ENCODE results near the gene ZFP1.
A peak's percentile ranks its signal among the peaks of the same experiment; 100 is the strongest.

The ZFP1 gene

DNA sequence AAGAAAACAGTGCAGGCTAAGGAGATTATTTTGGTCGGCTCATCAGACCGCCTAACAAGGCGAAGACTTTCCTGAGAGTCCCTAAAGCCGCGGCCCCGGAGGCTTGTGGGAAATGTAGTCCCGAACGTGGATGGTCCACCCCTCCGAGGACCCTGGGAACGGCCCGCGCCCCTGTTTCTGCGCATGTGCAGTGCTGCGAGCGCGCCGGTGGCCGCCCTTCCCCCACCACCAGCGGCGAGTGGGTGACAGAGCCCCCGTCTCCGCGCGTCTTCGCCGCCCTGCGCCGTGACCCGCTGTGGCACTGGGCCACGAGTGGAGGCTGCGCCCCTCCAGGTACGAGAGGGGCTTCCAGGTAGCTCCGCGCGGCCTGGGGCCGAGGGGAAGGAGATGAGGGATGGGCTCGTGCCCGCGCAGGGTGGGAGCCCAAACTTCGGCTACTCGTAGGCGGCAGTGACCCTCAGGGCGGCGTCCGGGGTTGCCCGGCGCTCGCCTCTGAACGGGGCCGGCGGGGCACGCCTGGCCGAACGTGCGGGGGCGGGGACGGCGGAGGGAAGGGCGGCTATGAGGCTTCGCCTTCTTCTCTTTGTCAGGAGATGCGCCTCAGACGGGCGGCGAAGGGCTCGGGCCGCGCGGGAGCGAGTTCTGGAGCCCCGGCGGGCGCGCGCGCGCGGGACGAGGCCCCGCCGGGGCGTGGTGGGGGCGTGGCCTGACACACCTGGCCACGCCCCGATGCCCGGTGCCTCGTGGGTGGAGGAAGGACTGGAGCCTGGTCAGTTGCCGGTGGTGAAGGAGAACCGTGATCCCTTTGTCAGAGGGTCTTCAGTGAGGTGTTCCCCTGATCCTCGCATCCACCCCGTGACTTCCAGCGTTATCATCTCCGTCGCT, at the start of gene ZFP1:
Gene ZFP1, plus strand, starts transcription at position 214 of the 885 bp plus-strand sequence. CDS start 4,428 bp downstream, outside the sequence.
- peak; percentile 95 for DNase-seq

DNA sequence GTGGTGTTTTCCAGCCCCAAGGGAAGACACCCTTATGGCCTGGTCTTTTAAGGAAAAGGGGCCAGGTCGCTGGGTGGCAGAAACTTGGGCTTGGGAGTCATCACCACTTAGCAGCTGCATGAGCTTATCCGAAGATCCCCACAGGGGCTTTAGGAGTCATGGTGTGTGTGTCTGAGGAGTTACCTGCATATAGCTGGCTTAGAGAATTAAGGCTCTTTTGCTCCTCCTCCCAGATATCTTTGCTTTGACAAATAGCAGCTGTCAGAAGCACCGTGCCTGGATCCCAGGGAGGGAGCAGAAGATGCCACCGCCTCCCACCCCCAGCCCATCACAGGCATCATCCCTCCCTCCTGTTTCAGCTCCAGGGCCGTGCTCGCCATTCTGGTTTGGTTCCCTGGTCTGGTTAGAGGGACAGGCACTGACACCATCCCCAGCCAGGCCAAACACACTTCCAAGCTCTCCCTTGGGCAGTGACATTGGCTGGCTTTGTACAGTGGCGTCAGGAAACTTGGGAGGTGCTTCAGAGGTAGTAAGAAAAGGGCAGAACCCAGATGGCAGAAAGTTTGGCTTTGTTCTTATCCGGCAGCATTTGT, 49.2 kb upstream of the ZFP1 start:
- DNase-seq = no peak

DNA sequence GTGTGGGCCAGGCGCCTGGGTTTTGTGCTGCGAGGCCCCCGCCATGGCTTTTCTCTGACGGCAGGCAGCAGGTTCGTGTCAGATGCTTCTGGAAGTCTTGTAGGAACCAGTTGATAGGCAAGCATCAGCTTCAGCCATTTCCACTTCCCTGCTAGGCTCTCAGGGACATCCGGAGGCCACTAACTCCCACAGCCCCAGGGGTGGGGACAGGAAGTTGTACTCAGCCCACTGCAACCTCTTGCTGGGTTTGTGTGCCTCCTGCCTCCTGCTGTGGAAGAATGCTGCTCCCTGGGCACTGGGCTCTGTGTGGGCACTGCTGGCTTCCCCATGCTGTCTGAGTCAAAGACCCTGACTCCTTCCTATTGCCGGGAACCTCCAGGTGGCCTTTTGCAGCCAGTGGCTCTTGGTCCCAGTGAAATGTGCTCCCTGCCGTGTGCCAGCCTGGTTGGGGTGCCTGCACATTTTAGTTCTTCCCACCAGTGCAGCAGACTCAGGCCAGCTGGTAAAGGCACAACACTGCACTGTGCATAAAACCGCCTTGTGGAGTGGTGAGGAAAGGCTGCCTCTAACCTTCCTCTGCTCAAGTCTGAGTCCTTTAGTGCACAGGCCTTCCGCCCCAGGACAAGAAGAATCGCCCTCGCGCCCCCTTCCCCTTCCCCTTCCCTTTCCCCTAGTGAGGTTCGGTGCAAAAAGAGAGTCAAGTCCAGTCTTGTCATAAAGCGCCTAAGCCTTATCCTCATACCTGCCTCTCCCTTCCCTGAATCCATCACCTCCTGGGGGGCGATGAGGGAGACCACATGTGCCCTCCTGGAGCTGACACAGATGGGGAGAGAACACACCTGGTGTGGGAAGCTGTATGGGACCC, 48.4 kb upstream of the ZFP1 start:
- DNase-seq = peak; percentile 63

DNA sequence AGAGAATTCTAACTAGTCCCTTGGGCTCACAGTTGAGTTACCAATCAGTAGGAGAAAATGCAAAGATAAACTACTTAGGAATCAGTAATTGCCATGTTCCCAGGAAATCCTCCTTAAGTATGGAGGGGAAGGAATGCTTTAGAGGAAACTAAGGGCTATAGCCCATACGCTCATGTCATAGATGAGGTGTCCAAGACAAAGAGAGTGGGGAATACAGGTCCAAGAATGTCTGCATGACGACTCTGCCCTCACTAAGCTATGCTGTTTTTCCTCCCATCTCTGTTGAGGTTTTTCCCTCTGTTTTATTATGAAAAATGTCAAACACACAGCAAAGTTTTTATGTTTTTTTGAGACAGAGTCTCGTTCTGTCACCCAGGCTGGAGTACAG, 47.7 kb upstream of the ZFP1 start:
- no peak for DNase-seq

DNA sequence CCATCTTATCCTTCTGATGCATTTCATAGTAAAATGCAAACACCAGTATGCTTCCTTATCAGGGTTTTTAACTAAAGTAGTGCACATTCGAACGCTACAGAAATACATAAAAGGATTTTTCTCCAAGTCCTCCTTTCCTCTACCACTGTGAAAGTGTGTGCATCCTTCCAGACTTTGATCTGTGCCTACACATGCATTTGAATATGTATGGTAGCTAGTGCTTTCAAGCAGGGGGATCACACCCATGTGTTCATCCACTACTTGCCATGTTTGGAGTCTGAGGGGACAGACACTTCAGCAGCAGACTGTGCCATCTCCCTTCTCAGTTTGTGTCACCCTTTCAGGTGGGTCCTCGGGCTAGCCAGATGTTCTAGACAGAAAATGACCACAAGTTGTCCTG, 46.7 kb upstream of the ZFP1 start:
- no peak for DNase-seq

DNA sequence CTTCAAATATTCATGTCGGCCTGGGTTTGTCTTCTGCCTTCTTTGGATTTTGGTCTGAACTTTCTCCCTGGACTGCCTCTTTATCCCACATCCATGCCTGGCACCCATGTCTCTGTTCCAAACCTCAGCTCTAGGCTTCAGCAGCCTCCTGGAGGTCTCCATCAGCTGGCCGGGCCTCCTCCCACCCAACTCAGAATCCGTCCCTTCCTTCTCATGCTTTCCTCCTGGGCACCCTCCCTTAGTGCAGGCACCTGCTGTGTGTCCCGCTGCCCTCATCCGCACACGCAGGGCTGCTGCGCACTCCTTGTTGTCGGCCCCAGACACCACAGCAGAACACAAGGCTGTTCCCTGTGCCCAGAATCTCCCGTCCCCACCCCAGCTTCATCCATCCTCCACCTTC, 45.7 kb upstream of the ZFP1 start:
- no peak for DNase-seq

DNA sequence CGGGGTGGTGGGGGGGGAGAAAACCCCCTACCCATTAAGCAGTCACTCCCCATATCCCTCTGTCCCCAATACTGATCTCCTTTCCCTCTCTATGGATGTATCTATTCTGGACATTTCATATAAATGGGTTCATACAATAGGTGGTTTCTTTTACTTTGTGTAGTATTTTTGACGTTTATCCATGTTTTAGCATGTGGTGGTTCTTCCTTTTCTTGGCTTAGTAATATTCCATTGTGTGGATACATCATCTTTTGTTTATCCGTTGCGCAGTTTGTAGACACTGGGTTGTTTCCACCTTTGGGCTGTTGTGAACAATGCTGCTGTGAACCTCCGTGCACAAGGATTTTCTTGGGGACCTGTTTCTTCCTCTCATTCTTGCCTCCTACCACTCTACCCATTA, 44.3 kb upstream of the ZFP1 start:
- DNase-seq = no peak

DNA sequence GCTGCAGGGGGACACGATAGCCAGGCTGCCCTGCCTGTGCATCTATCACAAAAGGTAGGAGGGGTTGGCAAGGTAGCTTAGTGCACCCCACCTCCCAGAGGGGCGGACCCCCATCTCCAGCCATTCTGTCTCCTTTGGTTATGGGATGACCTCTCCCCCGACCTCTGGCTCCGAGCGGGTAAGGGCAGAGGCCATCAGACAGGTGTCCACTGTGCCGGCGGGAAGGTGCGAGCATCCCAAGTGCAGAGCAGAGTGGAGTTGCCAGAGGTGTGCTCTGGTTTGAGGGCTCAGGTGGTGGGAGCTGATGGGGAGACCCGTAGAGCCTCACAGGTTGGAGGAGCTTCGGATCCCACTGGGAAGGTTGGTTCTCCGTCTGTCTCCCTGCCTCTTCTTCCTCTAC, 43.5 kb upstream of the ZFP1 start:
- no peak for DNase-seq

DNA sequence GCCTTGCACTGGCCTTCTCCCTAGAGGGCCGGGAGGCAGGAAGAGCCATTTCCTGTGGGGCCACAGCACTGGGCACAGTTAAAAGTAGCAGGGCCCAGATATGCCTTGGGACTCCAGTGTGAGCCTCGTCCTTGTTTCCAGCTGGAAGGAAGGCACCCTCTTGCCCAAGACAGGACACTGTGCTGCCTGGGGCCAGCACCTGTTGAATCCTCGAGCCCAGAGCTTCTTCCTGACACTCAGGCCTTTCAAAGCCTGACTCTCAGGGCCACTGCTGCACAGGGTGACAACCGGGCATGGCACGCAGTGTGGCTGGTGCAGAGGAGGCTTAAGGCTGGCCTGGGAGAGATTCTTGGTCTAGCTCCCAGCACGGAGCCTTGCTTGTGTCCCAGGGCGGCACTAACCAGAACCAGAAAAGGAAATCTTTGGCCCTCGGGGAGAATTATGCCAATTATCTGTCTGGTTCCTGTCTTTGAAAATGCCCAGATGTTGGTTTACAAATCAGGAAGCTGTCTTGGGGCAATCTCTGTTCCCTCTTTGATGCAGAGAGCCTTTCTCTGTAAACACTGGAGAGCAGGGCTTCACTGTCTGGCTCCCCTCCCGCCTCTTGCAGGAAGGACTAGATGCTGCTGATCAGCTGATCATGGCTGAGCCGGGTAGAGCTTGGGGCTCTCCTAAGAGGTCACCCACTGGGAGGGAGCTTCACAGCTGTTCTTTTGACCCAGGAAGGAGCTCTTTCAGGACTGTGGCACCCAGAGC, 42.8 kb upstream of the ZFP1 start:
- no peak for DNase-seq

DNA sequence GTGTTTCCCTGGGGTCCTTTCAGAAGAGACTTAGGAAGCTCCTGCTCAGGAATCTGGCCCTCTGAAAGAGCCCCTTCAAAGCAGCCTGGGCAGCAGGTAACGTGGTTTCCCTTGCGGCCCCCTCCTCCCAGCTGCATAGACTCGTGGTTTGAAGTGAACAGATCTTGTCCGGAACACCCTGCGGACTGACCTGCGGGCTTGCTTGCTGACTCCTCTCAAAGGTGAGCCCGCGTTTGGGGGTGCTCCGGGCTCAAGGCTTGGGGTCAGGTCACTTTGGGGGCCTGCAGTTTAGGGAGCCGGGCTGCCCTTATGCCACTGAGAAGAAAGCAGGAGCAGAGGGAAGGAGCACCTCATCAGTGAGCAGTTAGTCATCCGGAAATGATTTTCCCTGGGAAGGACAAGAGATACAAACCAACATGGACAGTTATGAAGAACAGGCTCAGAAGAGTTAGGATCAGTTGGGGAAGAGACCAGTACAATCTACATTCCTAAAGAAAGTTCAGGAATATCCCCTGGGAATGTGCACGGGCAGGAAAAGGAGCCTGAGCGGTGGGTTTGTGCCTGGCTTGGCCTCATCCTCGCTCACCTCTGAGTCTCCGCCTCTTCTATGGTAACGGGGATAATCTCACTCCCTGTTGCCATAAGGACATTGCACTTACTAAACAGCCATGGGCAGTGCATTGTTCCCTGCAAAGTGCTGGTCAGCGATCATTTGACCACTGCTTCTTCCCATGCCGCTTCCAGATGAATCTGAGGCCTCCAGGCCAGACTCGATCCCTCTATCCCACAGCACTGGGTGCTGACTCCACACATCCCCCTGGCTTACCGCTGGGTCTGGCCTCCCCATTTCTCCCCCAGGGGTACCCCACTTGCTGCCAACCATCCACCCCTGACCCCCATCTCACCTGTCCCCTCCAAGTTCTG, 41.7 kb upstream of the ZFP1 start:
- DNase-seq = no peak

DNA sequence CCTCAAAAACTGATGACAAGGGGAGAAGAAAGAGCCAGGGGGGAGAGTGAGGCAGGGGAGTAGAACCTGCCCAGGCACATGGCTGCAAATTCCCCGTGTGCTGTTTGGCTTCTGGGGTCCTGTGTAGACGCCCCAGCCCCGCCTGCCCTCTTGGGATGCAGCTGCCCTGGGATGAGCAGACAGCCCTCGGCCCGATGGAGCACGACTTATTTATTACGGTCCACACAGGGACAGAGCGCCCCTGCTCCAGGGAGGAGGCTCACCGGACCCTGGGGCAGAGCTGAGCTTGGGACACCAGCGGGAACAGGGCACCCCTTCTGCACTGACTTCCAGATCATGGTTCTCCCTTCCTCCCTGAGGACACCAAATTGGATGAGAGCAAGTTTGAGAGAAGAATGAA, 40.8 kb upstream of the ZFP1 start:
- no peak for DNase-seq

DNA sequence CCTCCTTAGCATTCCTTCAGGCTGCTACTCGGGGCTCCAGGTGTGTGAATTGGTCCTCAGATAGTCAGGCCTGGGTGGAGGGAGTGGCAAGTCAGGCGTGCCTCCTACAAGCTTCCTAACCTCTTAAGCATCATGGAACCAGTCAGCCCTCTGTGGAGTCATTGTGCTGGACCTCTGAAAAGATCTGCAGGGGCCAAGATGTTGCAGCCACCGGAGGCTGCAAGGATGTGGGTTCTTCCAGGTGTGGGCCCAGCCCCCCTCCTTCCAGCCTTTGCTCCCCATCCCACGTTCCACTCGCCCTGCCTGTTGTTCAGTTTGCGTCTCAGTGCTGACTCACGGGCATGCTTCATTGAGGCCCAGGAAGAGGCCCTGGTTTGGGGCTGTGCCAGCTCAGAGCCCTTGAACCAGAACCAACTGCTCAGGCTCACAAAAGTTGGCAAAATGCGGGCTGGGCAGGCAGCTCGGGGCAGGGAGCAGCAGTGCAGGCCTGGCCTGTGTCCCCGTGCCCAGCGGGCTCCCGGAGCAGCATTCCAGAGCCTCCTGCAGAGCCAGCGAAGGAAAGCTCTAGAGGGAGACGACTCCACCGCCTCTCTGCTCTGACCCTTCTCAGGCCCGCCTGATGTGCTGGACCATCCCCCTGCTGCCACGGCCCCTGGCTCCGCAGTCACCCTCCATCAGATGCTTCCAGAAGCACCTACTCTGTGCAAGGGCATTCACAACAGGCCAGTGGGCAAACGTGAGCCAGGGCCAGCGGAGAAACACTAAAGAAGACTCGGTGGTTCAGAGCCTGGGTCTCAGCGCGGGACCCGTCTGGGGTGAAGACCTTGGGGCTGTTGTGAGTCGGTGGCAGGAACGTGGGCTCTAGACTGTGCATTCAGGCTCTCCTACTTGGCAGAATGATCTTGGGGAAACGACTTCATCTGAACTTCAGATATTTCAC, 39.3 kb upstream of the ZFP1 start:
- peak; percentile 86 for DNase-seq

DNA sequence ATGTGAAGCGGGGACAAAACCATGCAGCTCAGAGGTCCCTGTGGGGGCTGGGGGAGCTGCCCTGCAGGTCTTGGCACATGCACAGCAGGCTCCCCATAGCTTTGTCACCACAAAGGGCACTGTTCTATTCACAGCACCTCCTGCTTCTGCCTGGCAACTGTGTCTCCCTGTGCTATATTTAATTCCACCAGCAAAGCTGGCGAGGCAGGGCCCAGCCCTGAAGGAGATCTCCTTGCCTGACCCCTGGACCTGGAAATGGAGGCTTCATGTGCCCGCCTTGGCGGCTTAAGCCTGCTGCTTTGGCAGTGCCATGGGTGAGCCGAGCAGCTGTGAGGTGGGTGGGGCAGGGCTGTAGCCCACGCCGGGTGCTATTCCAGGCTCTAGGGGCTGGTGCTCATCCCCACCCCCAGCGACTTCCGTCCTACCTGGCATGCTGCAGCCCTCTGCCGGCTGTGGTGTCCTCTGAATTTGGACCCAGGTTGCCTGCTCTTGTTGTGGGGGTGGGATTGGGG, 38.5 kb upstream of the ZFP1 start:
- no peak for DNase-seq

DNA sequence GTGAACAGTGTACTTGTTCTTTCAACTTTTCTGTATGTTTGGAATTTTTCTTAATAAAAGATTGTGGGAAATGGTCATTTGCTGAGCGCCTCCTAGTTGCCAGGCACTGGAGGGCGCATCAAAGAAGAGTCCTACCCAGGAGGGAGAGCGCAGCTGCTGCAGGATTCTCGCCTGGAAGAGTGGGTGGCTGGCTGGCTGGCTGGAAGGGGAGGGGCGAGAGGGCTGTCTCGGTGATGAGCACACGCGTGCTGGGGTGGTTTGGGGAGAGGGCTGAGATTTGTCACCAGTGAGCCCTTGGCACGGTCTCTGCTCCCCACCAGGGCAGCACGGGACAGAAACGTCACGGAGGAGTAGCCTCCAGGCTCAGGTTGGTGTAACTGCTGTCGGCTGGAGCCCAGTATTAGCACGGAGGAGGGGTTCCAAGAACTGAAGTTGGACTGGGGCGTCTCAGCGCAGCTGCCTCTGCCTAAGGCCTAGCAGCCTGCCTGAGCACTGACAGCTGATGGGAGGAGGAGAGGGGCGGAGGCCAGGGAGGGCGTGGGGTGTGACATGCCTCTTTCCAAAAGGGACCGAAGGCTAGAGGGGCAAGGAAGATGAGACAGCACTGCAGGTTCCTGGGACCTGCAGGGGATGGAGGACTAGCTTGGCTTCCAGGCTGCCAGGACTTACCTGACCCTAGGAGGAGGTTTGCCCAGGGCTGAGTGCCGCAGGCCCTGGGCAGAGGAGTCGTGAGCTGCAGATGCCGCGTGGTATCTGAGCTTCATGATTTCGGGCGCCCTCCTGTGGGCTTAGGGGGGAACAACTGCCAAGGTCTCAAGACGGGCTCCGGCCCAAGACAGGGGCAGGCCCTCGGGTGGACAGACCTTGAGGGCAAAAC, 37.4 kb upstream of the ZFP1 start:
- peak; percentile 89 for DNase-seq

DNA sequence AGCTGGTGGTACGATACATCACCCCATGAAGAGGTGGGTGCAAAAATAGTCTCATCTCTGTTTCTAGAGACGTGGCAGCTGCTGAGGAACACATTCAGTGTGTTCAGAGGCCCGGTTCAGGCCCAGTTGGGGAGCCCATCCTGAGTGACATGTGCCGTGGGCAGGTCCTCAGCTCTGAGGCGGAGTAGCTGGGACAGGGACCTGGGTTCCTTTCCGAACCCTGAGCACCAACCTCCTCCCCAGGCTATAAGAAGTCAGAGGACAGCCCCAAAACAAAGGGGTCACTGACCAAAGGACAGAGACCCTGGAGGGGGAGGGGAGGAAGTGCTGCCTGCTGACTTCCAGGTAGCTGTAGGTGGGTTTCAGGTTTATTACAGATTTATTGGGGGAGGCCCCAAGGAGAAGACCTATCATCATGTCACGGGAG, 36.8 kb upstream of the ZFP1 start:
- DNase-seq = no peak

DNA sequence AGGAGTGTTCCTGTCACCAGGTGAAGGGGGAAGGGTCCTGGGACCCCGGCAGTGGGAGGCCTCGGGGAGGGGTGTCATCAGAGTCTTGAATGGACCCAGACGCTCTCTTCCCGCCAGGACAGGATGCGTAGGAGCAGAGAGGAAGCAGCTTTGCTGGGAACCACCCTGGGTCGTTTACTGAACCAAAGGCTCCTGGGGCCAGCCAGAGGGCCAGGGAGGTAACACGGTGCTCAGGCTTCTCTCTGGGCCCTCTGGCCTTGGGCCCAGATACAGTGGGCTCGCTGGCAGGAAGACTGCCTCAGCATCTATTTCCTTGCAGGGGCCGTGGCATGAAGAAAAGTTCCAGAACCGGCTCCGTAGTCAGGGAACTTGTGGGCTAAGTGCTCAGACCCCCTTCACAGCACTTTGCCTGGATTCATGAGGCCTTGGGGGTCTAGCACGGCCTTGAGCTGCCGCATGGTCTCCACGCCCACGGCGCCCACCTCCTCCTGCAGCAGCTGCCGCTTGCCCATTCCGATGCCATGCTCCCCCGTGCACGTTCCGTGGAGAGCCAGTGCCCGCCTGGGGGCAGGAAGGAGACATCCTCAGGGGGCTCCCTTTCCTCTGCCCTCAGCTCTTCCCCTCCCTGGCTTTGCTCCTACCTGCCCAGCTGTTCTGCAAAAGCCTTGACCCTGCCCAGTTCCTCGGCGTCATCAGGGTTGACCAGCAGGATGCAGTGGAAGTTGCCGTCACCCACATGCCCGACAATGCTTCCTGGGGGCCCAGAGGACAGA, 36.2 kb upstream of the ZFP1 start:
- DNase-seq = no peak

DNA sequence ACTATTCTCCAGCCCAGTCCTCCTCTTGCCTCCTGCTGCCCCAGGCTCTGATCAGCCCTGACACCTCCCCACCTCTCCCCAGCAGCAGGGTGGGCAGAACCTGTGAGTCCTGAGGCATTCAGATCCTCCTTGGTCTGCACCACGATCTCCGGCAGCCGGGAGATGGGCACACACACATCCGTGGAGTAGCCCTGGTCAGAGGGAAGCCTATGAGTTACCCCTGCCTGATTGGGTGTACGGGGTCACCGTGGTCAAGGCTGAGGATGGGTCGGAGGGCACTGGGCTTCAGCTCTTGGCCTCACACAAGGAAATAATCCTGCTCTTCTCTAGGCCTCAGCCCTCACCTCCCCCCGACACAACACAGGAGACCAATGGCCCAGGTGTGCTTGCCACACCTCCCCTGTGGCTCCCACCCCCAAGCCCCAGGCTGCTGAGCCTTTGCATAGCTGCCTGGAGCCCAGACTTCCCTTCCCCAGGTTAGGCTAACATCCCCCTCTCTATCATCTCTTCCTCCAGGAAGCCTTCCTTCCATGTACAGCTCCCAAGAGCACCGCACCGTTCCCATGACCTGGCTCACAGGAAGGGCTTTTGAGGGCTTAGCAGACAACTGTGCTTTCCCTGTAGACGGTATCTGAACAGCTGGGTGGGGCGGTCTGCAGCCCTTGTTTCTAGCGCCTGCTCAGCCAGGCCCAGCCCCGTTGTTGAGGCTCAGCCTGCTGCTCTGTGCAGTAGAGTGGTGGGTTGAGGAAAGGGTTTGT, 35.4 kb upstream of the ZFP1 start:
- DNase-seq = no peak

All from activated CD4-positive, alpha-beta T cell treated with anti-CD3 and anti-CD28 coated beads, Interleukin-2, amount 50 U/mL, for 16 hours (primary cell).